HepG2 (cell line): ENCODE data around the gene RNF25. TPM values are rescaled to one million over a fixed set of nuclear protein-coding genes. Genes with fewer than 3 reads are reported as not detected.

ENCODE experiments used
- CEBPB ChIP-seq: IDR thresholded peaks from 2 replicates; pipeline ENCODE4 v1.6.1; 2011; ENCODE audit warnings: low read depth, low read length, improper control_type of control experiment, borderline replicate concordance
- ELK4 ChIP-seq: sonication (generic); formaldehyde crosslinking; IDR thresholded peaks from 2 replicates; pipeline ENCODE4 v1.9.0; 2021; ENCODE audit warnings: missing genetic modification reagents, borderline replicate concordance
- FOXJ3 ChIP-seq: sonication (generic); formaldehyde crosslinking; IDR thresholded peaks from 2 replicates; pipeline ENCODE4 v1.4.0; 2020; ENCODE audit warnings: missing genetic modification reagents, mild to moderate bottlenecking, borderline replicate concordance
- KLF13 ChIP-seq: sonication (generic); formaldehyde crosslinking; IDR thresholded peaks from 2 replicates; pipeline ENCODE4 v1.4.0; 2020; ENCODE audit warnings: mild to moderate bottlenecking, missing genetic modification reagents
- MAFK ChIP-seq, 2 experiments: IDR thresholded peaks in 1 of 2; conservative IDR thresholded peaks in 1 of 2; 2 replicates each; pipeline ENCODE4 v1.6.1; 2011; ENCODE audit warnings: improper control_type of control experiment in 2 of 2, low read length in 2 of 2
- MEF2D ChIP-seq: sonication (generic); formaldehyde crosslinking; IDR thresholded peaks from 2 replicates; pipeline ENCODE4 v1.5.1; 2020; ENCODE audit warnings: mild to moderate bottlenecking, missing genetic modification reagents
- NBN ChIP-seq: fragments of 450-650 bp; conservative IDR thresholded peaks from 2 replicates; pipeline ENCODE4 v1.6.1; 2017
- PCBP1 ChIP-seq: fragments of 200-400 bp; formaldehyde crosslinking; IDR thresholded peaks from 2 replicates; pipeline ENCODE4 v1.6.1; 2017; ENCODE audit warnings: mild to moderate bottlenecking, low read depth, low read length, borderline replicate concordance
- SP140L ChIP-seq: sonication (generic); formaldehyde crosslinking; IDR thresholded peaks from 2 replicates; pipeline ENCODE4 v1.4.0; 2020; ENCODE audit warnings: missing genetic modification reagents, borderline replicate concordance
- YY1 ChIP-seq: IDR thresholded peaks from 2 replicates; pipeline ENCODE4 v1.6.1; 2011; ENCODE audit warnings: low read length, low read depth, moderate library complexity, mild to moderate bottlenecking; ENCODE audit not compliant: insufficient read depth, insufficient replicate concordance
- ZFP1 ChIP-seq: IDR thresholded peaks from 2 replicates; pipeline ENCODE4 v1.6.1; 2016
- ZNF230 ChIP-seq: sonication (generic); formaldehyde crosslinking; IDR thresholded peaks from 2 replicates; pipeline ENCODE4 v1.4.0; 2020; ENCODE audit warnings: mild to moderate bottlenecking, missing genetic modification reagents
- ZNF33A ChIP-seq: sonication (generic); formaldehyde crosslinking; IDR thresholded peaks from 2 replicates; pipeline ENCODE4 v1.5.1; 2020; ENCODE audit warnings: missing genetic modification reagents, mild to moderate bottlenecking, moderate library complexity, borderline replicate concordance
- ZNF343 ChIP-seq: sonication (generic); formaldehyde crosslinking; IDR thresholded peaks from 2 replicates; pipeline ENCODE4 v1.4.0; 2020; ENCODE audit warnings: mild to moderate bottlenecking, missing genetic modification reagents
- ZNF850 ChIP-seq: sonication (generic); formaldehyde crosslinking; conservative IDR thresholded peaks from 2 replicates; pipeline ENCODE4 v1.9.0; 2021; ENCODE audit warnings: mild to moderate bottlenecking, missing genetic modification reagents
- ZSCAN30 ChIP-seq: sonication (generic); formaldehyde crosslinking; IDR thresholded peaks from 2 replicates; pipeline ENCODE4 v1.5.0; 2020; ENCODE audit warnings: mild to moderate bottlenecking, missing genetic modification reagents
- polyA plus RNA-seq, 8 experiments: library from polyadenylated mRNA; depleted of rRNA in 3 of 8; stranded (reverse) in 7 of 8; unstranded in 1 of 8; fragments of >200 nt; fragmentation: Illumina TruSeq in 4 of 8; extraction: Trizol in 4 of 8; gene quantifications; 2 replicates each; pipeline versions ENCODE4 v1.2.1 to v1.2.3, GENCODE V29; 2011 to 2016; ENCODE audit warnings: low read depth in 4 of 8, missing spikeins in 1 of 8, mixed read lengths in 1 of 8; ENCODE audit not compliant: insufficient read depth in 1 of 8
- total RNA-seq, 5 experiments: library from RNA; depleted of rRNA; stranded (reverse); fragments of >200 nt; fragmentation: Illumina TruSeq; extraction: Trizol; gene quantifications; 2 replicates each; pipeline ENCODE4 v1.2.3, GENCODE V29; 2016; ENCODE audit warnings: low read depth in 1 of 5
- TF ChIP-seq, protein P1 (sequence below): sonication (generic); formaldehyde crosslinking; IDR thresholded peaks from 2 replicates; pipeline ENCODE4 v1.4.0; 2020; ENCODE audit warnings: missing genetic modification reagents
- TF ChIP-seq, protein P2 (sequence below): fragments of 450-650 bp; IDR thresholded peaks from 2 replicates; pipeline ENCODE4 v1.6.1; 2017; ENCODE audit warnings: mild to moderate bottlenecking

RNF25 gene
- total and polyA plus RNA-seq, 2 of the 13 experiments (the other 11 are each of a cell fraction or from before 2014, with no cell fraction given), result 37.0 to 87.6 TPM

GRCh38 chr2:218710687-218711549, 39.1 kb upstream of the RNF25 start, which contains the start of gene TTLL4 (continued):
- TF ChIP-seq, protein P1, sequence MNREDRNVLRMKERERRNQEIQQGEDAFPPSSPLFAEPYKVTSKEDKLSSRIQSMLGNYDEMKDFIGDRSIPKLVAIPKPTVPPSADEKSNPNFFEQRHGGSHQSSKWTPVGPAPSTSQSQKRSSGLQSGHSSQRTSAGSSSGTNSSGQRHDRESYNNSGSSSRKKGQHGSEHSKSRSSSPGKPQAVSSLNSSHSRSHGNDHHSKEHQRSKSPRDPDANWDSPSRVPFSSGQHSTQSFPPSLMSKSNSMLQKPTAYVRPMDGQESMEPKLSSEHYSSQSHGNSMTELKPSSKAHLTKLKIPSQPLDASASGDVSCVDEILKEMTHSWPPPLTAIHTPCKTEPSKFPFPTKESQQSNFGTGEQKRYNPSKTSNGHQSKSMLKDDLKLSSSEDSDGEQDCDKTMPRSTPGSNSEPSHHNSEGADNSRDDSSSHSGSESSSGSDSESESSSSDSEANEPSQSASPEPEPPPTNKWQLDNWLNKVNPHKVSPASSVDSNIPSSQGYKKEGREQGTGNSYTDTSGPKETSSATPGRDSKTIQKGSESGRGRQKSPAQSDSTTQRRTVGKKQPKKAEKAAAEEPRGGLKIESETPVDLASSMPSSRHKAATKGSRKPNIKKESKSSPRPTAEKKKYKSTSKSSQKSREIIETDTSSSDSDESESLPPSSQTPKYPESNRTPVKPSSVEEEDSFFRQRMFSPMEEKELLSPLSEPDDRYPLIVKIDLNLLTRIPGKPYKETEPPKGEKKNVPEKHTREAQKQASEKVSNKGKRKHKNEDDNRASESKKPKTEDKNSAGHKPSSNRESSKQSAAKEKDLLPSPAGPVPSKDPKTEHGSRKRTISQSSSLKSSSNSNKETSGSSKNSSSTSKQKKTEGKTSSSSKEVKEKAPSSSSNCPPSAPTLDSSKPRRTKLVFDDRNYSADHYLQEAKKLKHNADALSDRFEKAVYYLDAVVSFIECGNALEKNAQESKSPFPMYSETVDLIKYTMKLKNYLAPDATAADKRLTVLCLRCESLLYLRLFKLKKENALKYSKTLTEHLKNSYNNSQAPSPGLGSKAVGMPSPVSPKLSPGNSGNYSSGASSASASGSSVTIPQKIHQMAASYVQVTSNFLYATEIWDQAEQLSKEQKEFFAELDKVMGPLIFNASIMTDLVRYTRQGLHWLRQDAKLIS, result no peak
- TF ChIP-seq ZSCAN30 (CRISPR knock-in tag), result peak; percentile 73; the same call in 1 of the 2 replicates
- 0 out of 2 replicates have a peak, but pooled peaks have one; percentile 33 for TF ChIP-seq ELK4 (CRISPR knock-in tag)
- no peak for TF ChIP-seq ZFP1 (CRISPR knock-in tag)
- TF ChIP-seq MAFK (conservative IDR thresholded peaks at IDR 0.05 in 1 of 2, IDR thresholded peaks at IDR 0.05 in 1 of 2; ENCODE audit: low read length in 2 of 2), result no peak
- no peak for TF ChIP-seq CEBPB
- TF ChIP-seq MEF2D, result peak; percentile 35; the same call in 1 of the 2 replicates
- TF ChIP-seq NBN, result no peak
- TF ChIP-seq PCBP1, result 0 out of 2 replicates have a peak, but pooled peaks have one; percentile 60
- TF ChIP-seq, protein P2, sequence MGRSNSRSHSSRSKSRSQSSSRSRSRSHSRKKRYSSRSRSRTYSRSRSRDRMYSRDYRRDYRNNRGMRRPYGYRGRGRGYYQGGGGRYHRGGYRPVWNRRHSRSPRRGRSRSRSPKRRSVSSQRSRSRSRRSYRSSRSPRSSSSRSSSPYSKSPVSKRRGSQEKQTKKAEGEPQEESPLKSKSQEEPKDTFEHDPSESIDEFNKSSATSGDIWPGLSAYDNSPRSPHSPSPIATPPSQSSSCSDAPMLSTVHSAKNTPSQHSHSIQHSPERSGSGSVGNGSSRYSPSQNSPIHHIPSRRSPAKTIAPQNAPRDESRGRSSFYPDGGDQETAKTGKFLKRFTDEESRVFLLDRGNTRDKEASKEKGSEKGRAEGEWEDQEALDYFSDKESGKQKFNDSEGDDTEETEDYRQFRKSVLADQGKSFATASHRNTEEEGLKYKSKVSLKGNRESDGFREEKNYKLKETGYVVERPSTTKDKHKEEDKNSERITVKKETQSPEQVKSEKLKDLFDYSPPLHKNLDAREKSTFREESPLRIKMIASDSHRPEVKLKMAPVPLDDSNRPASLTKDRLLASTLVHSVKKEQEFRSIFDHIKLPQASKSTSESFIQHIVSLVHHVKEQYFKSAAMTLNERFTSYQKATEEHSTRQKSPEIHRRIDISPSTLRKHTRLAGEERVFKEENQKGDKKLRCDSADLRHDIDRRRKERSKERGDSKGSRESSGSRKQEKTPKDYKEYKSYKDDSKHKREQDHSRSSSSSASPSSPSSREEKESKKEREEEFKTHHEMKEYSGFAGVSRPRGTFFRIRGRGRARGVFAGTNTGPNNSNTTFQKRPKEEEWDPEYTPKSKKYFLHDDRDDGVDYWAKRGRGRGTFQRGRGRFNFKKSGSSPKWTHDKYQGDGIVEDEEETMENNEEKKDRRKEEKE, result no peak
- TF ChIP-seq KLF13 (CRISPR knock-in tag), result peak; percentile 96; the same call in 1 of the 2 replicates
- no peak; the same call in 1 of the 2 replicates for TF ChIP-seq ZNF33A (CRISPR knock-in tag)
- peak; percentile 76 for TF ChIP-seq YY1
- no peak for TF ChIP-seq ZNF850
- TF ChIP-seq ZNF343, result peak; percentile 93
- peak; percentile 99 for TF ChIP-seq ZNF230 (CRISPR knock-in tag)
- 0 out of 2 replicates have a peak, but pooled peaks have one; percentile 33 for TF ChIP-seq SP140L (CRISPR knock-in tag)
- TF ChIP-seq FOXJ3 (CRISPR knock-in tag), result no peak
